Cardiac muscle cell (in vitro differentiated cells and primary cell): ENCODE data around the gene TMEM245. TPM values are rescaled to one million over a fixed set of nuclear protein-coding genes. Genes with fewer than 3 reads are reported as not detected.

Experiments
- DNase-seq, 2 donors: peaks; one replicate each; pipeline versions ENCODE4 v3.0.0 to v3.0.0-alpha.2; 2010 to 2017; ENCODE audit warnings: low read depth in 1 of 2, low spot score in 1 of 2
- H3K27ac ChIP-seq: fragments of 200-600 bp; sonication (generic); 2 replicates; pipeline ENCODE4 v1.5.1; 2016
- H3K27me3 ChIP-seq: fragments of 200-600 bp; sonication (generic); 2 replicates; pipeline ENCODE4 v1.6.0; 2016; ENCODE audit warnings: control low read depth
- H3K36me3 ChIP-seq: fragments of 200-600 bp; sonication (generic); 2 replicates; pipeline ENCODE4 v1.5.1; 2016; ENCODE audit warnings: control low read depth
- H3K4me1 ChIP-seq: fragments of 200-600 bp; sonication (generic); 2 replicates; pipeline ENCODE4 v1.8.1; 2017; ENCODE audit warnings: low read depth, mild to moderate bottlenecking, mixed run types
- H3K4me3 ChIP-seq: fragments of 200-600 bp; sonication (generic); 2 replicates; pipeline ENCODE4 v1.5.1; 2016; ENCODE audit warnings: mild to moderate bottlenecking
- H3K9me3 ChIP-seq: fragments of 200-600 bp; sonication (generic); 2 replicates; pipeline ENCODE4 v1.5.1; 2017; ENCODE audit warnings: low read depth, mild to moderate bottlenecking, control low read depth
- polyA plus RNA-seq: library from polyadenylated mRNA; unstranded; fragments of >200 nt; fragmentation: Nextera tagmentation; extraction: Ambion mirVana; gene quantifications from 2 replicates; pipeline ENCODE4 v1.2.1, GENCODE V29; 2016
- total RNA-seq: library from RNA; depleted of rRNA; stranded (reverse); fragments of >200 nt; gene quantifications from 2 replicates; pipeline ENCODE4 v1.2.3, GENCODE V29; 2016
- TF ChIP-seq, protein P1 (sequence below): IDR thresholded peaks from 2 replicates; pipeline ENCODE4 v1.5.1; 2012; ENCODE audit warnings: low read depth, mild to moderate bottlenecking, low read length

Gene TMEM245
- total and polyA plus RNA-seq, 2 experiments from 2014 or later: 75.6 to 88.1 TPM

- Histone ChIP-seq H3K9me3 (no peaks in the 10 kb centered on the region), H3K4me3 (peak overlapping the region; percentile 78), H3K27ac (peak overlapping the region; percentile 87), H3K4me1 (peaks cover 38% of the 10 kb centered on the region), H3K27me3 (no peaks in the 10 kb centered on the region), H3K36me3 (no peaks in the 10 kb centered on the region)
- peak; percentile 45 to 92 for DNase-seq
- TF ChIP-seq, protein P1, sequence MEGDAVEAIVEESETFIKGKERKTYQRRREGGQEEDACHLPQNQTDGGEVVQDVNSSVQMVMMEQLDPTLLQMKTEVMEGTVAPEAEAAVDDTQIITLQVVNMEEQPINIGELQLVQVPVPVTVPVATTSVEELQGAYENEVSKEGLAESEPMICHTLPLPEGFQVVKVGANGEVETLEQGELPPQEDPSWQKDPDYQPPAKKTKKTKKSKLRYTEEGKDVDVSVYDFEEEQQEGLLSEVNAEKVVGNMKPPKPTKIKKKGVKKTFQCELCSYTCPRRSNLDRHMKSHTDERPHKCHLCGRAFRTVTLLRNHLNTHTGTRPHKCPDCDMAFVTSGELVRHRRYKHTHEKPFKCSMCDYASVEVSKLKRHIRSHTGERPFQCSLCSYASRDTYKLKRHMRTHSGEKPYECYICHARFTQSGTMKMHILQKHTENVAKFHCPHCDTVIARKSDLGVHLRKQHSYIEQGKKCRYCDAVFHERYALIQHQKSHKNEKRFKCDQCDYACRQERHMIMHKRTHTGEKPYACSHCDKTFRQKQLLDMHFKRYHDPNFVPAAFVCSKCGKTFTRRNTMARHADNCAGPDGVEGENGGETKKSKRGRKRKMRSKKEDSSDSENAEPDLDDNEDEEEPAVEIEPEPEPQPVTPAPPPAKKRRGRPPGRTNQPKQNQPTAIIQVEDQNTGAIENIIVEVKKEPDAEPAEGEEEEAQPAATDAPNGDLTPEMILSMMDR: no peak
Observed at GRCh38 chr9:109012009-109012875, 107.5 kb downstream of the TMEM245 start.

GRCh38 chr9:109011231-109011671 lies 108.5 kb downstream of the TMEM245 start:
- peak in 1 of 2 donors; percentile 45 for DNase-seq
- H3K4me3 ChIP-seq: peak overlapping the region; percentile 78
- H3K36me3 ChIP-seq: no peaks in the 10 kb centered on the region
- TF ChIP-seq, protein P1: no peak
- peak overlapping the region; percentile 87 for H3K27ac ChIP-seq
- H3K4me1 ChIP-seq: peaks cover 28% of the 10 kb centered on the region
- no peaks in the 10 kb centered on the region for H3K9me3 ChIP-seq
- no peaks in the 10 kb centered on the region for H3K27me3 ChIP-seq

GRCh38 chr9:109010746-109011145 lies 109.0 kb downstream of the TMEM245 start:
- no peaks in the 10 kb centered on the region for H3K27me3 ChIP-seq
- peak overlapping the region; percentile 7 for H3K4me3 ChIP-seq
- peak overlapping the region; percentile 87 for H3K27ac ChIP-seq
- peaks cover 27% of the 10 kb centered on the region for H3K4me1 ChIP-seq
- peak in 1 of 2 donors; percentile 84 for DNase-seq
- H3K9me3 ChIP-seq: no peaks in the 10 kb centered on the region
- TF ChIP-seq, protein P1: no peak
- H3K36me3 ChIP-seq: no peaks in the 10 kb centered on the region

DNA sequence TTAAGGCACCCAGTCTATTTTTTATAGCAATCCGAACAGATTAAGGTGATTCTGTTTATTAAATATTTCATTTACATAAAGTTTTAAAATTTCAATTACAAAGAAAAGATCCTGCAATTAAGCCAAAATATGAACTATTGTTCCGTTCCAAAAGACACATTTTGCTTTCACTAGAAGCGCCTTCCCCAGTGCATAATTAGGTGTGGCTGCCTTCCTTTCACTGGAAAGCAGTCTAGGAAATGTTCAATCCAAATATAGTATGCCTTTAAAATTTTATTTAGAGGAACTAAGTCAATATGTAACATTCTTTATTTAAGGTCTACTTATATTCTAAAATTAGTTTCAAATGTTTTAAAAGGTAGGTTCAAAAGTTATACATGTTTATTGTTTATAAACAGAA lies 114.1 kb downstream of the TMEM245 start:
- Histone ChIP-seq H3K36me3 (no peaks in the 10 kb centered on the region), H3K27ac (no peak overlapping the region), H3K9me3 (no peaks in the 10 kb centered on the region), H3K4me3 (no peak overlapping the region), H3K27me3 (no peaks in the 10 kb centered on the region), H3K4me1 (peaks cover 4% of the 10 kb centered on the region)
- DNase-seq: no peak
- TF ChIP-seq, protein P1: no peak

DNA sequence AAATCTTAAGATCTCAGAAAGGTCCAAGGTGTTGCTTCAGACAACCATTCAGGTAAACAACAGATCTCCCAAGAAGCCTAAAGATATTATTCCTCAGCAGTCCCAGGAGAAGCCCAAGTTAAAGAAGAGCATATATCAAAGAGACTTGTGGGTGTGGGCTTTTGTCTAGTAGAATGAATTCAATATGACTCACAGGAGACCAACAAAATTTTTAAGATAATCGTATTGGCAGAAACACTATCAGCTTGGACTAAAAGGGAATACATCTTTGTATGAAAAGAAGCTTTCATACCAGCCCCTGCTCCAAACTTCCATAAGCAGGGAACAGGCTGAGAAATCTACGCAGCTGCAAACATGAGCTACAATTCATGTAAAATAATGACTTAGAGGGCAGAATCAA lies 116.6 kb downstream of the TMEM245 start:
- H3K4me3 ChIP-seq: no peak overlapping the region
- H3K27me3 ChIP-seq: no peaks in the 10 kb centered on the region
- TF ChIP-seq, protein P1: no peak
- peaks cover 13% of the 10 kb centered on the region for H3K4me1 ChIP-seq
- H3K9me3 ChIP-seq: no peaks in the 10 kb centered on the region
- H3K27ac ChIP-seq: no peak overlapping the region
- no peak for DNase-seq
- H3K36me3 ChIP-seq: no peaks in the 10 kb centered on the region
